K562 (cell line): ENCODE results near the gene STK24. TPM values are rescaled to one million over a fixed set of nuclear protein-coding genes. Genes with fewer than 3 reads are reported as not detected.

Experiments
- ATAC-seq: fragments of 200-7000 bp; cut with Tn5 transposase; 3 replicates; pipeline ENCODE4 v1.9.1; 2020; ENCODE audit warnings: moderate library complexity
- BruUV-seq: library from RNA; stranded (reverse); fragments of 400-500 nt; replicated peaks from 2 replicates; lab custom pipeline; 2021; lab: Mats Ljungman, UMichigan
- CTCF ChIA-PET: fragments of 300-600 bp; formaldehyde crosslinking; extraction: SDS; loops from one replicate; lab custom pipeline; 2021; ENCODE audit warnings: low intra/inter-chr PET ratio; lab: Yijun Ruan, JAX
- POLR2A ChIA-PET: fragments of 300-600, 350-650 bp; sonication (Branson Sonifier 250); formaldehyde crosslinking; extraction: SDS; loops from one replicate; lab custom pipeline; 2021; ENCODE audit warnings: antibody characterized with exemption, inconsistent platforms; lab: Yijun Ruan, JAX
- DNase-seq, 4 experiments: peaks; one replicate each; pipeline versions ENCODE4 v3.0.0 to v3.0.0-alpha.2; 2011 to 2018; ENCODE audit warnings: low spot score in 3 of 4, mixed read lengths in 3 of 4; ENCODE audit errors: extremely low read depth in 1 of 4
- FAIRE-seq: peaks from 2 replicates; lab custom pipeline; 2011; peaks lifted over from hg19 to GRCh38; lab: Jason Lieb, UNC
- H2AFZ ChIP-seq: 2 replicates; pipeline ENCODE4 v1.6.0; 2011; ENCODE audit warnings: low read depth, low read length, control low read depth, inconsistent platforms
- H3K27ac ChIP-seq: fragments of 200-600 bp; 3 replicates; pipeline ENCODE4 v1.8.0; 2011; ENCODE audit warnings: low read depth, mild to moderate bottlenecking, control low read depth, inconsistent platforms, low read length, moderate library complexity, mixed read lengths; ENCODE audit errors: extremely low read depth
- H3K27me3 ChIP-seq, 2 experiments: fragments of 300-600 bp in 1 of 2; 2 replicates in 1 of 2; 3 replicates in 1 of 2; pipeline versions ENCODE4 v1.6.0 to v1.8.0; 2011; ENCODE audit warnings: inconsistent platforms in 2 of 2, low read length in 2 of 2, mild to moderate bottlenecking in 1 of 2, mixed read lengths in 1 of 2, moderate library complexity in 1 of 2; ENCODE audit not compliant: control insufficient read depth in 2 of 2, insufficient read depth in 2 of 2
- H3K36me3 ChIP-seq: fragments of 300-600 bp; 3 replicates; pipeline ENCODE4 v1.8.0; 2011; ENCODE audit warnings: mild to moderate bottlenecking, low read length, inconsistent platforms; ENCODE audit not compliant: control insufficient read depth, insufficient read depth
- H3K4me1 ChIP-seq, 2 experiments: fragments of 200-600 bp in 1 of 2; replicated peaks in 1 of 2; 2 replicates in 1 of 2; 3 replicates in 1 of 2; pipeline versions ENCODE4 v1.5.1 to v1.8.0; 2011; ENCODE audit warnings: inconsistent platforms in 2 of 2, low read length in 2 of 2, mild to moderate bottlenecking in 1 of 2, mixed read lengths in 1 of 2, moderate library complexity in 1 of 2; ENCODE audit not compliant: control insufficient read depth in 2 of 2, insufficient read depth in 2 of 2
- H3K4me2 ChIP-seq: 2 replicates; pipeline ENCODE4 v1.6.1; 2011; ENCODE audit warnings: low read length, control low read depth, inconsistent platforms, mixed read lengths; ENCODE audit not compliant: insufficient read depth
- H3K4me3 ChIP-seq: fragments of 200-600 bp; sonication (generic), shearing (Covaris generic); 2 replicates; pipeline ENCODE4 v1.5.1; 2016; ENCODE audit warnings: control low read depth, inconsistent platforms
- H3K79me2 ChIP-seq: fragments of 200-600 bp; 3 replicates; pipeline ENCODE4 v1.8.0; 2011; ENCODE audit warnings: low read length, inconsistent platforms; ENCODE audit not compliant: control insufficient read depth, insufficient read depth
- H3K9ac ChIP-seq, 2 experiments: 2 replicates each; pipeline versions ENCODE4 v1.6.0 to v1.6.1; 2011; ENCODE audit warnings: low read depth in 2 of 2, low read length in 2 of 2, control low read depth in 1 of 2, inconsistent platforms in 1 of 2, mild to moderate bottlenecking in 1 of 2, mixed read lengths in 1 of 2; ENCODE audit not compliant: insufficient read depth in 1 of 2
- H3K9me1 ChIP-seq: one replicate; pipeline ENCODE4 v1.6.0; 2011; ENCODE audit warnings: inconsistent platforms, mild to moderate bottlenecking, low read length, moderate library complexity; ENCODE audit not compliant: control insufficient read depth, insufficient read depth
- H3K9me3 ChIP-seq: replicated peaks from 2 replicates; pipeline ENCODE4 v1.5.1; 2011; ENCODE audit warnings: low read depth, low read length, inconsistent platforms; ENCODE audit not compliant: control insufficient read depth, insufficient read depth
- H4K20me1 ChIP-seq: replicated peaks from 2 replicates; pipeline ENCODE4 v1.6.1; 2011; ENCODE audit warnings: low read length, inconsistent platforms, mixed read lengths; ENCODE audit not compliant: control insufficient read depth, insufficient read depth
- ARID3A ChIP-seq: IDR thresholded peaks from 2 replicates; pipeline ENCODE4 v1.6.1; 2012; ENCODE audit warnings: low read depth, low read length, improper control_type of control experiment, borderline replicate concordance
- C11orf30 ChIP-seq: fragments of 450-650 bp; IDR thresholded peaks from 2 replicates; pipeline ENCODE4 v1.6.1; 2016; ENCODE audit warnings: low read depth, mild to moderate bottlenecking
- CEBPB ChIP-seq: fragments of 450-650 bp; IDR thresholded peaks from 2 replicates; pipeline ENCODE4 v1.6.1; 2016; ENCODE audit warnings: missing genetic modification characterization, missing compliant biosample characterization
- E2F3 ChIP-seq: fragments of 250-450 bp; sonication (Bioruptor Pico); IDR thresholded peaks from 2 replicates; pipeline ENCODE4 v1.4.0; 2020; ENCODE audit warnings: mild to moderate bottlenecking
- ELF2 ChIP-seq: fragments of 250-450 bp; sonication (Bioruptor Pico); IDR thresholded peaks from 2 replicates; pipeline ENCODE4 v1.5.0; 2021; ENCODE audit warnings: mild to moderate bottlenecking
- MBD1 ChIP-seq: fragments of 250-450 bp; sonication (Bioruptor Pico); IDR thresholded peaks from 2 replicates; pipeline ENCODE4 v1.8.0; 2022; ENCODE audit warnings: inconsistent platforms
- NR2F6 ChIP-seq: fragments of 450-650 bp; formaldehyde crosslinking; IDR thresholded peaks from 2 replicates; pipeline ENCODE4 v1.4.0; 2020; ENCODE audit warnings: mild to moderate bottlenecking
- PCBP2 ChIP-seq: fragments of 200-400 bp; formaldehyde crosslinking; IDR thresholded peaks from 2 replicates; pipeline ENCODE4 v1.6.1; 2018; ENCODE audit warnings: low read length, low read depth, mild to moderate bottlenecking, moderate library complexity; ENCODE audit not compliant: poor library complexity, severe bottlenecking
- SPI1 ChIP-seq: IDR thresholded peaks from 2 replicates; pipeline ENCODE4 v1.6.1; 2011; ENCODE audit warnings: low read depth, low read length, control low read depth, borderline replicate concordance
- U2AF1 ChIP-seq: fragments of 200-400 bp; formaldehyde crosslinking; optimal IDR thresholded peaks from 2 replicates; pipeline ENCODE3; 2017; ENCODE audit warnings: mild to moderate bottlenecking, low read depth, low read length, moderate library complexity
- ZNF449 ChIP-seq: fragments of 250-450 bp; sonication (Bioruptor Pico); IDR thresholded peaks from 2 replicates; pipeline ENCODE4 v1.8.0; 2022; ENCODE audit warnings: moderate library complexity, mild to moderate bottlenecking, inconsistent platforms
- WGBS: fragments of 100-300 bp; shearing (Covaris generic); methylation state at CpG from one replicate; pipeline ENCODE4 v1.1.6; 2016; ENCODE audit warnings: low coverage, mixed read lengths; ENCODE audit not compliant: insufficient coverage; ENCODE audit errors: missing lambda C conversion rate; 5-methylcytosine and 5-hydroxymethylcytosine counted together
- in situ Hi-C: fragments of 300-500 bp; cut with MboI; formaldehyde crosslinking; loops from 4 replicates; pipeline ENCODE4 v1.15.0; 2018; ENCODE audit warnings: inconsistent platforms, mixed read lengths
- intact Hi-C: fragments of 100-400 bp; cut with micrococcal nuclease; formaldehyde crosslinking; loops from 2 replicates; pipeline ENCODE4 v1.14.2; 2022
- polyA plus RNA-seq, 8 experiments: library from polyadenylated mRNA; depleted of rRNA in 4 of 8; stranded (reverse) in 5 of 8; unstranded in 3 of 8; fragments of >200 nt; fragmentation: Nextera tagmentation in 2 of 8; fragmentation: Illumina TruSeq in 1 of 8; extraction: Ambion mirVana in 2 of 8; extraction: Trizol in 1 of 8; gene quantifications; 2 replicates each; pipeline versions ENCODE4 v1.2.1 to v1.2.3, GENCODE V29; 2011 to 2014; ENCODE audit warnings: inconsistent platforms in 1 of 8, missing spikeins in 1 of 8
- total RNA-seq, 7 experiments: library from RNA; depleted of rRNA in 6 of 7; stranded (reverse); fragments of >200 nt in 6 of 7; fragmentation: Illumina TruSeq in 2 of 7; extraction: Trizol in 2 of 7; gene quantifications; 2 replicates each; pipeline versions ENCODE4 v1.2.1 to v1.2.3, GENCODE V29; 2011 to 2021; ENCODE audit warnings: low replicate concordance in 1 of 7

STK24 gene
- total and polyA plus RNA-seq, 9 of the 15 experiments (the other 6 are each of a cell fraction or from before 2014, with no cell fraction given), result 3.8 to 78.4 (median 28.2) TPM

GRCh38 chr13:98473135-98473787 is 103.6 kb downstream of the STK24 start:
- no TSS peak for BruUV-seq
- Histone ChIP-seq H3K4me2 (no peak overlapping the region), H3K4me1 (peaks cover 20 to 26% of the 10 kb centered on the region in 2 experiments)
- CTCF ChIA-PET, result no interaction called here
- TF ChIP-seq C11orf30, result no peak
- peak; percentile 84 for TF ChIP-seq PCBP2
- TF ChIP-seq, all 486 proteins: peak for 1
- POLR2A ChIA-PET, result no interaction called here
- Histone ChIP-seq H3K9me3 (no peaks in the 10 kb centered on the region), H3K4me3 (no peak overlapping the region), H3K9ac (no peak overlapping the region), H3K9me1 (no peaks in the 10 kb centered on the region), H2AFZ (no peak overlapping the region), H4K20me1 (peaks cover 3% of the 10 kb centered on the region), H3K36me3 (peaks cover 49% of the 10 kb centered on the region), H3K27me3 (no peaks in the 10 kb centered on the region), H3K79me2 (peaks cover 25% of the 10 kb centered on the region), H3K27ac (no peak overlapping the region)
- no peak for ATAC-seq
- no peak for DNase-seq
- intact Hi-C loops (no loop called here), in situ Hi-C loops (no loop called here)
- 46% methylated on average over 4 of the region's 5 CpGs for WGBS
- FAIRE-seq, result no peak

- no peak overlapping the region for H2AFZ ChIP-seq
- DNase-seq (no peak), FAIRE-seq (no peak), ATAC-seq (no peak)
- peaks cover 15% of the 10 kb centered on the region for H3K79me2 ChIP-seq
- no peaks in the 10 kb centered on the region for H3K9me3 ChIP-seq
- H3K27me3 ChIP-seq, result no peaks in the 10 kb centered on the region
- 89% methylated on average over 9 of the region's 10 CpGs for WGBS
- intact Hi-C loops (no loop called here), in situ Hi-C loops (no loop called here)
- H3K36me3 ChIP-seq, result peaks cover 57% of the 10 kb centered on the region
- H3K9me1 ChIP-seq, result no peaks in the 10 kb centered on the region
- no peak overlapping the region for H3K4me2 ChIP-seq
- no peak overlapping the region for H3K9ac ChIP-seq
- no peaks in the 10 kb centered on the region for H4K20me1 ChIP-seq
- no peak overlapping the region for H3K4me3 ChIP-seq
- peaks cover 10 to 24% of the 10 kb centered on the region in 2 experiments for H3K4me1 ChIP-seq
- H3K27ac ChIP-seq, result no peak overlapping the region
- POLR2A ChIA-PET, result no interaction called here
- CTCF ChIA-PET, result no interaction called here
- no TSS peak for BruUV-seq
- TF ChIP-seq MBD1 (CRISPR knock-in tag) (no peak), U2AF1 (no peak), SPI1 (no peak), CEBPB (no peak), ZNF449 (no peak), ELF2 (CRISPR knock-in tag) (no peak), ARID3A (no peak), E2F3 (CRISPR knock-in tag) (no peak), NR2F6 (no peak)
These were observed 105.0 kb downstream of the STK24 start for GRCh38 chr13:98471934-98472333.
